Upper lobe of right lung (tissue), 1 donor: ENCODE results near the gene MYADML2. TPM values are rescaled to one million over a fixed set of nuclear protein-coding genes. Genes with fewer than 3 reads are reported as not detected.

Experiments used
- ATAC-seq: fragments of 200-7000 bp; cut with Tn5 transposase; one replicate; pipeline ENCODE4 v1.9.1; 2020; ENCODE audit warnings: mild to moderate bottlenecking, moderate library complexity
- DNase-seq: peaks from one replicate; pipeline ENCODE4 v3.0.0-alpha.2; 2020
- H3K27ac ChIP-seq: fragments of 200-600 bp; one replicate; pipeline ENCODE4 v1.8.0; 2022
- H3K27me3 ChIP-seq: fragments of 200-600 bp; one replicate; pipeline ENCODE4 v1.8.0; 2022; ENCODE audit warnings: mild to moderate bottlenecking
- H3K36me3 ChIP-seq: fragments of 200-600 bp; one replicate; pipeline ENCODE4 v1.8.0; 2022
- H3K4me1 ChIP-seq: fragments of 200-600 bp; one replicate; pipeline ENCODE4 v1.8.0; 2022
- H3K4me3 ChIP-seq: fragments of 200-600 bp; one replicate; pipeline ENCODE4 v1.8.0; 2022; ENCODE audit warnings: mild to moderate bottlenecking
- H3K9me3 ChIP-seq: fragments of 200-600 bp; one replicate; pipeline ENCODE4 v1.8.0; 2022
- CTCF ChIP-seq: fragments of 200-600 bp; IDR thresholded peaks from one replicate; pipeline ENCODE4 v1.8.0; 2022; ENCODE audit warnings: antibody characterized with exemption
- intact Hi-C: fragments of 100-400 bp; cut with DNase I; formaldehyde crosslinking; loops from one replicate; pipeline ENCODE4 v1.11.0; 2022
- total RNA-seq: library from RNA; stranded (reverse); fragmentation: NEBNext Ultra II Directional; extraction: Animal tissue kit (Norgen Biotek cat#: 25700); gene quantifications from one replicate; pipeline ENCODE4 v1.2.1, GENCODE V29; 2021
- donor health status: DM: no; HTN: yes; CAD: no; lungs with severe emphysema.

The MYADML2 gene
- total RNA-seq, 1 donor from 2014 or later = not detected

DNA sequence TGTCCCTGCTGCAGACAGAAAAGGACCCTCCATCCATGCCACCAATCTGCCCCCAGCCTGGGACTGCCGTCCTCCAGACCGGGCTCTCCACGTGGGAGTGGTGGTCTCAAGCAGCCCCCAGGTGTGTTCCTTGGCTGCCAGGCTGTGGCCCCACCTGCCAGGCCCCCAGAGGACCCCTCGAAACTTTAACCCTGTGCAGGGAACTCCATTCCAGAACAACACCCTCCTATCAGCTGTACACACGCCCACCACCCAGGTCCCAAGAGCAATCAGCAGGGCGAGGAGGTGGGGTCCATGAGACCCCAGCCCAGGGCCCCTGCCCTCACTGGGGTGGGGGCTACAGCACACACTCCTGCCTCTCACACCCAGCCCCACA is 11.3 kb downstream of the MYADML2 start:
- Histone ChIP-seq H3K36me3 (no peaks in the 10 kb centered on the region), H3K9me3 (no peaks in the 10 kb centered on the region), H3K4me1 (peaks cover 14% of the 10 kb centered on the region), H3K27me3 (no peaks in the 10 kb centered on the region), H3K4me3 (no peak overlapping the region), H3K27ac (no peak overlapping the region)
- intact Hi-C loops = no loop called here
- ATAC-seq (no peak), DNase-seq (no peak)
- TF ChIP-seq CTCF = no peak

DNA sequence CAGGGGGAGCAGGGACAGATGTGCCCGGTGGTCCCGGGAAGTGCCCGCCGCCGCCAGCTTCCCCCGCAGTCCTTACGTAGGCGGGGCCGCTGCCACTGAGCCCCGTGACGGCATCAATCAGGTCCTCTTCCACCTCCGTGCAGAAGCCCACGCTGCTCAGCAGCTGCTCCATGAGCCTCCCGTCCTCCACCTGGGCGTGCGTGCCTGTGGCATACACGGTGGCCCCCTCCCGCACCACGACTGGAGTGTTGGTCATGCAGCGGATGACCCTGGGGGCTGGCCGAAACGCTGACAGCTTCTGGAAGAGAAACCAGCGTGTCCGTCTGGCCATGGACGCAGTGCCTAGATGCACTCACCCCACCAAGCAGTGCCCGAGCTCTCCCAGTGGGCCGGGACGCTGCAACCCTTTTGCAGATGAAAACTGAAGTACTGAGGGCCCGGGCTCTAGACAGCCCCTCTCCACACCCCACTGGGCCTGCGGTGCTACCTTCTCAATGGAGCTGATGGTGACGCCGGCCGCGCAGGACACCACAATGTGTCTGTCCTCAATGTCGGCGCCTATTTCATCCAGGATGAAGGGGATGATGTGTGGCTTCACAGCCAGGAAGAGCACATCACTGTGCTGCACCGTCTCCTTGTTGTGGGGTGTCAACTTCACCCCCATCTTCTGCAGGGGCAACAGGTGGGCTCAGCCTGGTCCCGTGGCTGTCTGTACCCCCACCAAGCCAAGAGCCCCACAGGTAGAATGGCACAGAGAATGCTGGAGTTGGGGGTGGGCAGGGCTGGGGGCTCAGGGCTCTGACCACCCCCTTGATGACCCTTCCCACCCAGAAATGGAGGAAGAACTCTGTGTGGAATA is 12.0 kb downstream of the MYADML2 start:
- no peak for TF ChIP-seq CTCF
- ATAC-seq (no peak), DNase-seq (peak; percentile 64)
- Histone ChIP-seq H3K36me3 (no peaks in the 10 kb centered on the region), H3K9me3 (no peaks in the 10 kb centered on the region), H3K27ac (no peak overlapping the region), H3K4me3 (no peak overlapping the region), H3K4me1 (peaks cover 14% of the 10 kb centered on the region), H3K27me3 (no peaks in the 10 kb centered on the region)
- intact Hi-C loops = no loop called here

DNA sequence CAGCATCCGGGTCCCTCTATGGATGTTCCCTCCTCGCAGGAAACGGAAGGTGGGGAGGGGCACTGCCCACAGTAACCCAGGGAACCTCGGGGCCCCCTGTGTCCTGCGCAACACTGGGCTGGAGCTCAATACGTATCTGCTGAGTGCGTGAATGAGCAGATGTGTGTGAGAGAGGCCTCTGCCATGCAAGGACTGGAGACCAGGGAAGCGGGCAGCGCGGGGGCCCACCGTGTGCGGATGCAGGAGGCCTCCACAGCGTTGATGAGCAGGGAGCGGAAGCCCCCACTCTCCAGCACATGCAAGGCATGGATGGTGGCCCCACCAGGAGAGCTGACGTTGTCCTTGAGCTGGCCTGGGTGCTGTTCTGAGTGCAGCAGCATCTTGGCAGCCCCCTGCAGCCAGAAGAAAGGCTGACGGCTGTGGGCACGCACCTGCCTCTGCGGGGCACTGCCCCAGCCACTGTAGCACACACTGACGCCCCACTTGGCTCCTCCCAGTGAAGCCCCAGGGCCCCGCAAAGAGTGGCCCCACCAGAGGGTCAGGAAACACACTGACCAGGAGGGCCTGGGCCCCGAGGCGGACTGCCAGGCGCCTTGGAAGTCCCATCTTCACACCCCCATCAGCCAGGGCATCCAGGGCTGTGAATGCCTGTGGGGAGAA is 12.8 kb downstream of the MYADML2 start:
- intact Hi-C loops = no loop called here
- no peaks in the 10 kb centered on the region for H3K27me3 ChIP-seq
- no peak overlapping the region for H3K27ac ChIP-seq
- DNase-seq (no peak), ATAC-seq (no peak)
- no peaks in the 10 kb centered on the region for H3K9me3 ChIP-seq
- no peak overlapping the region for H3K4me3 ChIP-seq
- H3K4me1 ChIP-seq = peaks cover 14% of the 10 kb centered on the region
- no peak for TF ChIP-seq CTCF
- no peaks in the 10 kb centered on the region for H3K36me3 ChIP-seq

DNA sequence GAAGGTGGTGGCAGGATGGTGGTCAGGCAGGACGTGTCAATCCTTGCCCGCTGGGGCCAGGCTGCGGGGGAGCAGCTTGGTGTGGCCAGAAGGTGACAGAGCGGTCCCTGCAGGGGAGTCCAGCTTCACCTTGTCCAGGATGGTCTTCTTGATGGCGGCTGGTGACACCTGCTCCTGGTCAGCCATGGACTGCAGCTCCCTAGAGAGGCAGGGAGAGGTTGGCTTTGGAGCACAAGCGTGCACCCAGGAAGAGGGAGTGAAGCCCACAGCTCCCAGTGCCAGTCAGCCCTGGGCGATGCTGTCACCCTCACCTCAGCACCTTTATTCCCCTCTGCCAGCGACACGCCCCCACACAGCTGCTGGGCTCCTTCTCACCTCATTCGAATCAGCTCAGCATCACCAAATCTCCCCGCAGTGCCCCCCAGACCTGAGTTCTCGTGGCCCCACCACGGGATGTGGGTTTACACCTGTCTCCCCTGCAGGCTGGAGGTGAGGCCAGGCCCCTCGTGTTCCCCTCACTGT is 13.8 kb downstream of the MYADML2 start:
- H3K9me3 ChIP-seq = no peaks in the 10 kb centered on the region
- intact Hi-C loops = no loop called here
- no peaks in the 10 kb centered on the region for H3K27me3 ChIP-seq
- no peak overlapping the region for H3K27ac ChIP-seq
- ATAC-seq (no peak), DNase-seq (peak; percentile 66)
- no peak overlapping the region for H3K4me3 ChIP-seq
- TF ChIP-seq CTCF = no peak
- peaks cover 23% of the 10 kb centered on the region for H3K4me1 ChIP-seq
- no peaks in the 10 kb centered on the region for H3K36me3 ChIP-seq

DNA sequence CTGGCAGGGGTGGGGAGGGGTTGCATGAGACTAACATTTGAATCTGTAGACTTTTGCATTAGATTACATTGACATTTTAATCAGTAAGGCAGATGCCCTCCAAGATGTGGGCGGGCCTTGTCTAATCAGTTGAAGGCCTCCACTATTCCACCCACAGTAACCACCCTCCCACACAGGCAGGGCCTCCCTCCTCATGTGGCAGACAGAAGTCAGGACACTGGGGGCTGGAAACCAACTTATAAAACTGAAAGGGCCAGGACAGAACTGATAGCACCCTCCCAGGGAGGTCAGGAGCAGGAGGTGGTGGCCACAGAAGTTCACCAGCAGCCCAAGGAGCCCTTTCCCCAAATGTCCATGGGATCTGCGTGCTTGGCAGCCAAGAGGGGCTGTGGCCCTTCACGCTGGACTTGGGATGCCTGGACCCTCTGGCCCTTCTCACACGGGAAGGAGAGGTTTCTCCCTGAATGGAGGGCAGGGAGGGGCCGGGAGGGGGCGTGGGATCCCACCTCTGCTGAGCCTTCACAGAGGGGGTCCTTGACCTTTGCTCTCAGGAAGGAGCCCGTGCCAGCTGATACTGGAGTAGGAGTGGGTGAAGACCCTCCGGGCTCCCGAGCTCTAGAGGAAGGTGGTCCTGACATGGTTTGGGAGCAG is 14.6 kb downstream of the MYADML2 start:
- DNase-seq = no peak
- no peak for ATAC-seq

More for the DNA sequence above, 14.6 kb downstream of the MYADML2 start:
- H3K4me3 ChIP-seq = no peak overlapping the region
- H3K36me3 ChIP-seq = no peaks in the 10 kb centered on the region
- TF ChIP-seq CTCF = no peak
- intact Hi-C loops = no loop called here
- no peaks in the 10 kb centered on the region for H3K9me3 ChIP-seq
- peaks cover 19% of the 10 kb centered on the region for H3K4me1 ChIP-seq
- H3K27ac ChIP-seq = no peak overlapping the region
- no peaks in the 10 kb centered on the region for H3K27me3 ChIP-seq
